ENCODE data around the gene SPTB. TPM values are rescaled to one million over a fixed set of nuclear protein-coding genes. Genes with fewer than 3 reads are reported as not detected.
"Not testable (repeated sequence)": the region's sequence is repeated elsewhere in the genome, so short reads cannot be mapped to it uniquely, and the experiment has no call there.

SPTB gene
- polyA plus RNA-seq = 0.06 TPM

DNA sequence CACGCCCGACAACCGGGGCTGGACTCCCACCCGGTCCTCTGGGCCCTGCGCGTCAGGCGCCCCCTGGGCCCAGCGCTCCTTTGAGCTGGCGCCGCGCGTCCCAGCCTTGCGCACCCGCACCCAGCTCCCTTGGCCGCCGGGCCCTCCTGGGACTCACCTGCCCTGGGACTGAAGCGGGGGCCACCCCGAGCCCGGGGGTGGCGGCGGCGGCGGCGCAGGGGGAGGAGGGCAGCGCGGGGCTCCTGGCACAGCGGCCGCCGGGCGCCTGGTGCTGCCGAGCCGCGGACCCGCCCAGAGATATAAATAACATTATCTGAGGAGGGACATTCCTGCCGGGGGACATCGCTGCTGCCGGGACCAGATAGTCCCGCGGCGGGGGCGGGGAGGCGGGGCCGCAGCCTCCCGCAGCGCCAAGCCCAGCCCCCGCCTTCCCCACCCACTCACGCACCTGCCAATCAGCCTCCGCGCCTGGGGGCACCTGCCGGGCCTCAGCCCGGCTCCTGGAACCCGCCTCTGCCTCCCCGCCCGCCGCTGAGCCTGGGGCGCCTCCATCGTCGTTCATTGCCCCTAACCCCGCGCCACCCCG lies at the start of gene SPTB:
Gene SPTB, minus strand, starts transcription at position 273 of the 586 bp plus-strand sequence. CDS start 56,813 bp downstream, outside the sequence.
- peaks cover 33% of the 10 kb centered on the region for H3K27me3 Mint-ChIP-seq
- H3K4me1 Mint-ChIP-seq = peaks cover 0 to 7% (median 2%) of the 10 kb centered on the region in 3 donors
- H3K36me3 Mint-ChIP-seq = peaks cover 3% of the 10 kb centered on the region
- H3K27ac Mint-ChIP-seq = no peak within 1 kb of the TSS
- H3K9me3 Mint-ChIP-seq = no peaks in the 10 kb centered on the region
- peak within 1 kb of the TSS; percentile 68 to 92 (median 86) for H3K4me3 Mint-ChIP-seq

GRCh38 chr14:64929014-64929359 lies 49.3 kb upstream of the SPTB start:
- Mint-ChIP-seq H3K9me3 (no peaks in the 10 kb centered on the region), H3K4me3 (no peak overlapping the region), H3K27ac (no peak overlapping the region), H3K27me3 (no peaks in the 10 kb centered on the region), H3K4me1 (peaks cover 0 to 8% (median 1%) of the 10 kb centered on the region in 3 donors), H3K36me3 (peaks cover 3% of the 10 kb centered on the region)

DNA sequence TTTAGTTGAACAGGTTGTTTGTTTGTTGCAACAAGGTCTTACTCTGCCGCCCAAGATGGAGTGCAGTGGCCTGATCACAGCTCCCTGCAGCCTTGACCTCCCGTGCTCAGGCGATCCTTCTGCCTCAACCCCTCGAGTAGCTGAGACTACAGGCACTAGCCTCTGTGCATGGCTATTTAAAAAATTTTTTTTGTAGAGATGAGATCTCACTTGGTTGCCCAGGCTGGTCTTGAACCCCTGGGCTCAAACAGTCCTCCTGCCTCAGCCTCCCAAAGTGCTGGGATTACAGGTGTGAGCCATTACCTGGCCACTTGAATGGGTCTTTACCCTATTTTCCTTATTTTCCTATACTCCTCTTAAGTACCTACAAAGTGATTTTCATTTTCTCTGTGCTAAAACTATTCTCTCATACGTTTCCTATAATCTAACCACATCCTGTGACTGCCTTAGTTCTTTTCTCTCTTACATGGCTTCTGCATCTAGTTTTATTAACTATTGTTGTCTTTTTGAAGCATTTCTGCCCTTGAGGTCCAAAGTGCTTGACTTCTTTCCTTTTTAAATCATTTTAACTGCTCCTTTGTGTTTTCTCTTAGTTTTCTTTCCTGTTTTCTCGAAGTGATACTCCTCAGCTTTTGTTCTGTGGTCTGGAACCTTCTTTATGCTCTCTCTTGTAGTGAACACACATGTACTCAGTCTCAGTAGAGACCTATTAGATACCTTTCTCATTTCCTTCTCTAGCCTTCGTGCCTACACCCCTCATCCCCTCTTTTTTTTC lies 48.7 kb upstream of the SPTB start:
- Mint-ChIP-seq H3K36me3 (peaks cover 4% of the 10 kb centered on the region), H3K27me3 (no peaks in the 10 kb centered on the region), H3K4me1 (peaks cover 0 to 8% (median 1%) of the 10 kb centered on the region in 3 donors), H3K9me3 (no peaks in the 10 kb centered on the region), H3K4me3 (no peak overlapping the region), H3K27ac (no peak overlapping the region)

DNA sequence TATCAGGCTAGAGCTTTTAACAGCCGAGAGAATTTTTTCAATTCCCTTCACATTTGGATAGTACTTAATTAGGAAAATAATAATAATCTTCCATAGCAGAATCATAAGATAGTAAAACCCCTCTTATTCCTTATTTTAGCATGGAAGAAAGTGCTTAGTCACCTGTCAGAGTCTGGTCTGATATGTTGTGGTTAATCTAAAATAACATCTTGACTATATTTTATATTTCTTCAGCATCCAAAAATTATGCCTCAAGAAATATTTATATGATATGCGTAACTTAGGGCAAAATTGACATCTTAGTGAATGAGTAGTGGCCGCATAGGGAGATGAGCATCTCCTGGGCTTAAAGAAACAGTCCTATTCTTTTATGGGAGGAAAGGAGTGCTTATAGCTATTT lies 47.3 kb upstream of the SPTB start:
- peaks cover 4% of the 10 kb centered on the region for H3K36me3 Mint-ChIP-seq
- no peak overlapping the region for H3K4me3 Mint-ChIP-seq
- H3K4me1 Mint-ChIP-seq = peaks cover 0 to 8% (median 3%) of the 10 kb centered on the region in 3 donors
- H3K27me3 Mint-ChIP-seq = no peaks in the 10 kb centered on the region
- no peaks in the 10 kb centered on the region for H3K9me3 Mint-ChIP-seq
- H3K27ac Mint-ChIP-seq = no peak overlapping the region

DNA sequence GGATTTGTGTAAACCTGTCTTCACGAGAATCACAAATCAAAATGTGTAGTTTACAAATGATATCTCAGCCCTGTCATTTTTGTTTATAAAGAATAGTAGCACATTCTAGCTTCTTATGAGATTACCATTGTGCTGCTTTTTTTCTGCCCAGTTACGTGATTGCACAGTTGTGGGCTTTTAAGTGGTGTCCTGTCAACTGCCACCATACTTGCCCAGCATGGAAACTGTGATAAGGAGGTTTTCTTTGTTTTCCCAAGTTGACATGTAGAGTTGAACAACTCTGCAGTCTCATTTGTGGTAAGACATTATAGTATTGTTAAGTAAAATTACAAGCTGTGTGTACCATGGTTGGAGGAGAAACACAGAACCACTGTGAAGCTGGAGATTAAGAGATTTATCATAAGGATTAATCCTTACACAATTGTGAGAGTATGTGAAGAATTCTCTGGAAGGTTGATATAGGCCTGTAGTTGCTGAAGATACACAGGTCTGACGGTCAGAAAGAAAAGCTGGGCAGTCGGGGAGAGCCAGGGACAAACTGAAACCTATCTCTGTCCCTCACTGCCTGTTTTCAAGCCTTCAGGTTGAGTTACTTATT lies 46.8 kb upstream of the SPTB start:
- Mint-ChIP-seq H3K36me3 (peaks cover 4% of the 10 kb centered on the region), H3K4me3 (peak overlapping the region in 1 of 4 donors; percentile 31), H3K27me3 (no peaks in the 10 kb centered on the region), H3K27ac (no peak overlapping the region), H3K4me1 (peaks cover 5 to 12% (median 7%) of the 10 kb centered on the region in 3 donors), H3K9me3 (no peaks in the 10 kb centered on the region)

DNA sequence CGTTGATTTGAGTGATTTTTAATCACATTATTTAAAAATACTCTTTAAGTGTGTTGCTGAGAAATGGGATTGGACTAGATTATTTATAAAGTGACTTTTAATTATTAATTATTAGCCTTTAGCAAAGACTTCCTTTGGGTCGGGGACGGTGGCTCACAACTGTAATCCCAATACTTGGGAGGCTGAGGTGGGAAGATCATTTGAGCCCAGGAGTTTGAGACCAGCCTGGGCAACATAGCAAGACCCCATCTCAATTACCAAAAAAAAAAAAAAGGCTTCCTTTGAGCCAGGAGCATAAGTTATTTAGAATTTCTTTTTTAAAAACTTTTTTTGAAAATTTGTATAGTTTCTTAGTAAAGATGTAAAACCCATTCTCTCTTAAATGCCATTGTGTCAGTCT lies 43.3 kb upstream of the SPTB start:
- H3K27ac Mint-ChIP-seq = no peak overlapping the region
- H3K4me3 Mint-ChIP-seq = no peak overlapping the region
- H3K4me1 Mint-ChIP-seq = peaks cover 14 to 22% (median 16%) of the 10 kb centered on the region in 3 donors
- H3K27me3 Mint-ChIP-seq = no peaks in the 10 kb centered on the region
- peaks cover 5% of the 10 kb centered on the region for H3K36me3 Mint-ChIP-seq
- H3K9me3 Mint-ChIP-seq = no peaks in the 10 kb centered on the region

DNA sequence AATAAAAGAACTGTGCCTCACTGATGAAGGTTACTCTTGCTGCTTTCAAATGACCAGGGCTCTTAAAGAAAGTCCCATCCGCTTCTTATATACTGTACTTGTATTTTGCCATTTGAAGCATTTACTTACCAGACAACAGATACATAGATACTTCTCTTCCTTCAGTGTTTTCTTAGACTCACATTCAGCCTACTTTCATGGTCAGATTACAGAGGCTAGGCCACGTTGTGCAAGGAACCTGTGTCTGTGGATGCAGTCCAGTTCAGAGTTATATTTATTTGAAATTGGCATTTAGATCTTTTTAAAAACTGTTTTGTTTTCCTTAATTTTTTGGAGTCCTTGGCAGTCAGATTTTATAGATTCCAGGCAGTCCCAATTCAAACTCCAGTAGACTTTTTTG lies 40.8 kb upstream of the SPTB start:
- Mint-ChIP-seq H3K9me3 (no peaks in the 10 kb centered on the region), H3K4me1 (peaks cover 23 to 37% (median 34%) of the 10 kb centered on the region in 3 donors), H3K27me3 (no peaks in the 10 kb centered on the region), H3K27ac (no peak overlapping the region), H3K4me3 (no peak overlapping the region), H3K36me3 (peaks cover 5% of the 10 kb centered on the region)

DNA sequence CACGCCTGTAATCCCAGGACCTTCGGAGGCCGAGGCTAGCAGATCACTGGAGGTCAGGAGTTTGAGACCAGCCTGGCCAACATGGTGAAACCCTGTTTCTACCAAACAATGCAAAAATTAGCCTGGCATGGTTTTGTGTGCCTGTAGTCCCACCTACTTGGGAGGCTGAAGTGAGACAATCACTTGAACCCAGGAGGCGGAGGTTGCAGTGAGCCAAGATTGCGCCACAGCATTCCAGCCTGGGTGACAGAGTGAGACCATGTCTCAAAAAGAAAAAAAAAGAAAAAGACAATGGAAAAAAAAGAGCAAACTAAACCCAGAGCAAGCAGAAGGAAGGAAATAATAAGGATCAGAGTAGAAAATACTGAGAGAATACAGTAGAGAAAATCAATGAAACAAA lies 39.9 kb upstream of the SPTB start:
- peaks cover 5% of the 10 kb centered on the region for H3K36me3 Mint-ChIP-seq
- H3K27me3 Mint-ChIP-seq = no peaks in the 10 kb centered on the region
- peaks cover 29 to 44% (median 39%) of the 10 kb centered on the region in 3 donors for H3K4me1 Mint-ChIP-seq
- no peaks in the 10 kb centered on the region for H3K9me3 Mint-ChIP-seq
- peak overlapping the region in 1 of 4 donors; percentile 57 for H3K4me3 Mint-ChIP-seq
- H3K27ac Mint-ChIP-seq = peak overlapping the region in 1 of 3 donors; percentile 9

GRCh38 chr14:64919215-64919614 lies 39.5 kb upstream of the SPTB start:
- Mint-ChIP-seq H3K36me3 (peaks cover 5% of the 10 kb centered on the region), H3K9me3 (no peaks in the 10 kb centered on the region), H3K4me3 (no peak overlapping the region), H3K27ac (no peak overlapping the region), H3K27me3 (no peaks in the 10 kb centered on the region), H3K4me1 (peaks cover 28 to 44% (median 39%) of the 10 kb centered on the region in 3 donors)

GRCh38 chr14:64918216-64918615 lies 38.5 kb upstream of the SPTB start:
- no peak overlapping the region for H3K4me3 Mint-ChIP-seq

DNA sequence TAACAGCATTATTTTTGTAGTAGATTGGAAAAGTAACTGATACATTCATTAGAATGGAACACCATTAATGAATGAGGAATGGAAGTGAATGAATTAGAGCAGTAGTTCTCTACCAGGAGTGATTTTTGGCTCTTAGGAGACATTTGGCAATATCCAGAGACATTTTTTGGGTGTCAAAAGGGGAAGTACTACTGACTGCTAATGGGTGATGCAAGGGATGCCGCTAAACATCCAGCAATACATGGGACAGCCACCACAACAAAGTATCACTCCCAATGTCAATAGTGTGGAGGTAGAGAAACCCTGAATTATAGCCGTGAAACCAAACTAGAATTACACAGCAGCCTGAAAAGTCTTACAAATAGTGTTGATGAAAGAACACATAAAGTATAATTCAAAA lies 36.1 kb upstream of the SPTB start:
- peak overlapping the region in 2 of 3 donors; percentile 72 to 94 for H3K27ac Mint-ChIP-seq
- peaks cover 3% of the 10 kb centered on the region for H3K36me3 Mint-ChIP-seq
- no peaks in the 10 kb centered on the region for H3K27me3 Mint-ChIP-seq
- peaks cover 26 to 39% (median 34%) of the 10 kb centered on the region in 3 donors for H3K4me1 Mint-ChIP-seq
- peak overlapping the region; percentile 87 to 98 (median 92) for H3K4me3 Mint-ChIP-seq
- H3K9me3 Mint-ChIP-seq = no peaks in the 10 kb centered on the region

More at GRCh38 chr14:64918216-64918615, 38.5 kb upstream of the SPTB start:
- H3K27me3 Mint-ChIP-seq = no peaks in the 10 kb centered on the region
- H3K9me3 Mint-ChIP-seq = no peaks in the 10 kb centered on the region
- H3K27ac Mint-ChIP-seq = peak overlapping the region in 2 of 3 donors; percentile 71 to 81
- H3K36me3 Mint-ChIP-seq = peaks cover 3% of the 10 kb centered on the region
- peaks cover 32 to 46% (median 39%) of the 10 kb centered on the region in 3 donors for H3K4me1 Mint-ChIP-seq

GRCh38 chr14:64915029-64915424 lies 35.3 kb upstream of the SPTB start:
- Mint-ChIP-seq H3K4me3 (peak overlapping the region; percentile 87 to 98 (median 92)), H3K36me3 (no peaks in the 10 kb centered on the region), H3K27ac (peak overlapping the region; percentile 72 to 98 (median 94)), H3K4me1 (peaks cover 26 to 36% (median 30%) of the 10 kb centered on the region in 3 donors), H3K27me3 (no peaks in the 10 kb centered on the region), H3K9me3 (no peaks in the 10 kb centered on the region)

DNA sequence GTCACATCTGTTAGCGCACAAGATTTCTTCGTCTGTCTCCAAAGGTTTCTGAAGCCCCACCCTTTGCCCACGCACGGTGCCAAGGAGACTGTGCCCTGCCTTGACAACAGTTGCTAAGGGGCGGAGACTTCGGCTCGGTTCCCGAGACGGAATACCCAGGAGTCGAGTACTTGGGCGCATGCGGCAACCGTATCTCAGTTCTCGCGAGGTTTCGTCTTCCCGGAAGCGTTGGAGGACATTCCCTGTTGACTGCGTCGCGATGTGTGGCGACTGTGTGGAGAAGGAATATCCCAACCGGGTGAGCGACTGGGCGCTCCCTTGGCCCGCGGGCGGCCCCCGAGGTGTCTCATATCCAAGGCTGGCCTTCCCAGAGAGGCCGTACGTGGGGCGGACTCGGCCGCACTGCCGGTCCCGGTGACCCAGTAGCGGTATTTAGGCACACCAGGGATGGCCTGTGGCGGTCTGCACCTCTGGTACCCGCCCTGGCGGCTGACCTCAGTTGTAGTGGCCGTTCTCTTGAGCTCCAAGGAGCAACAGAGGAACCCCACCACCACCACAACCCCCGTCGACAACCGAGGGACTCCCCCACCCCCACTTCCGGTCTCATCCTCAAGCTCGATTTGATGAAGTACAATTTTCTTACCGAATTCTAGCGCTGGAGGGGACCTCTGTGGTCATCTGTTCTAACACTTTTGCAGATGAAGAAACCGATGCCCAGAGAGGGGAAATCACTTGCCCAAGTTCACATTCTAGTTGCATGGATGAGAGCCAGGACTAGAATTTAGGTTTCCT lies 34.7 kb upstream of the SPTB start, which contains the start of gene CHURC1:
Gene CHURC1, plus strand, starts transcription at position 219 of the 792 bp plus-strand sequence. Its CDS starts 41 bp downstream, at position 260.
- H3K9me3 Mint-ChIP-seq = no peaks in the 10 kb centered on the region
- H3K4me3 Mint-ChIP-seq = peak within 1 kb of the TSS; percentile 87 to 98 (median 92)
- H3K4me1 Mint-ChIP-seq = peaks cover 26 to 32% (median 27%) of the 10 kb centered on the region in 3 donors
- no peaks in the 10 kb centered on the region for H3K36me3 Mint-ChIP-seq
- H3K27ac Mint-ChIP-seq = peak within 1 kb of the TSS; percentile 72 to 98 (median 94)
- H3K27me3 Mint-ChIP-seq = no peaks in the 10 kb centered on the region

GRCh38 chr14:64913477-64913876 lies 33.8 kb upstream of the SPTB start:
- H3K36me3 Mint-ChIP-seq, H3K9me3 Mint-ChIP-seq, H3K27me3 Mint-ChIP-seq: not testable (repeated sequence)
- H3K4me1 Mint-ChIP-seq = peaks cover 24 to 28% (median 26%) of the 10 kb centered on the region in 3 donors
- H3K4me3 Mint-ChIP-seq = peak overlapping the region; percentile 87 to 98 (median 92)
- H3K27ac Mint-ChIP-seq = peak overlapping the region in 2 of 3 donors; percentile 72 to 94
